BLaER1 treated with 17β-estradiol and CSF1 and Interleukin-3, amounts not matched to agents 10 nM and 100 nM (cell line): ENCODE measurements around the gene GALNTL6.
A peak's percentile ranks its signal among the peaks of the same experiment; 100 is the strongest.

ENCODE experiments used
- H3K27ac ChIP-seq, 11 experiments: shearing (Covaris generic); formaldehyde crosslinking; 2 replicates each; pipeline ENCODE4 v1.8.1; 2022
- H3K27me3 ChIP-seq, 11 experiments: shearing (Covaris generic); formaldehyde crosslinking; 2 replicates each; pipeline ENCODE4 v1.8.1; 2022
- H3K36me3 ChIP-seq, 11 experiments: shearing (Covaris generic); formaldehyde crosslinking; 2 replicates each; pipeline ENCODE4 v1.8.1; 2022
- H3K4me1 ChIP-seq, 10 experiments: shearing (Covaris generic); formaldehyde crosslinking; 2 replicates each; pipeline ENCODE4 v1.8.1; 2022
- H3K4me2 ChIP-seq, 11 experiments: shearing (Covaris generic); formaldehyde crosslinking; 2 replicates each; pipeline ENCODE4 v1.8.1; 2022
- H3K4me3 ChIP-seq, 10 experiments: shearing (Covaris generic); formaldehyde crosslinking; 2 replicates each; pipeline ENCODE4 v1.8.1; 2022
- H3K9ac ChIP-seq, 11 experiments: shearing (Covaris generic); formaldehyde crosslinking; 2 replicates each; pipeline ENCODE4 v1.8.1; 2022
- H3K9me3 ChIP-seq, 11 experiments: shearing (Covaris generic); formaldehyde crosslinking; replicated peaks in 1 of 11; 2 replicates each; pipeline ENCODE4 v1.8.1; 2022
- H4K20me1 ChIP-seq, 11 experiments: shearing (Covaris generic); formaldehyde crosslinking; 2 replicates each; pipeline ENCODE4 v1.8.1; 2022
- Cebpa-rat ChIP-seq, 11 experiments: shearing (Covaris generic); IDR thresholded peaks; 2 replicates each; pipeline ENCODE4 v1.8.1; 2022

The GALNTL6 gene

DNA sequence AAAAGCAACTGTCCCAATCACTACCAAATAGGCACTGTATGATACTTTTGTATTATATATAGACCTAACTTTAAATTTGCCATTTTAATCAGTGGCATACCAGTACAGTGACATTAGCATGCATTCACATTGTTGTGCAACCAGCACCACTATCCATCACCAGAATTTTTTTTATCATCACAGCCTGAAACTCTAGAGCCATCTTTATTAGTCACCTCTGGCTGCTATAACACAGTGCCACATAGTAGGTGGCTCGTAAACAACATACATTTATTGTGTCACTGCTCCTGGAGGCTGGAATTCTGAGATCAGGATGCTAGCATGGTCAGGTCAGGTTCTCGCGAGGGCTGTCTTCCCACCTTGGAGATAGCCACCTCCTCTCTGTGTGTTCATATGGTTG lies 1167.0 kb downstream of the GALNTL6 start:
- Histone ChIP-seq H3K36me3 (no peaks in the 10 kb centered on the region), H3K27me3 (no peaks in the 10 kb centered on the region), H3K4me2 (no peak overlapping the region), H3K27ac (no peak overlapping the region), H3K9me3 (peaks cover 0 to 2% (median 0%) of the 10 kb centered on the region in 11 experiments; a peak in 1 of 22 replicates), H4K20me1 (no peaks in the 10 kb centered on the region), H3K4me3 (no peak overlapping the region), H3K9ac (no peak overlapping the region), H3K4me1 (peaks cover 0 to 9% (median 0%) of the 10 kb centered on the region in 10 experiments; a peak in 4 of 20 replicates)
- TF ChIP-seq Cebpa-rat (IDR thresholded peaks at IDR 0.05) = no peak

- Histone ChIP-seq H3K27me3 (no peaks in the 10 kb centered on the region), H3K9me3 (peaks cover 0 to 2% (median 0%) of the 10 kb centered on the region in 11 experiments; a peak in 4 of 22 replicates), H3K27ac (peak overlapping the region in 1 of 11 experiments; percentile 38; a peak in 2 of 22 replicates), H3K4me1 (peaks cover 0 to 16% (median 0%) of the 10 kb centered on the region in 10 experiments; a peak in 6 of 20 replicates), H3K4me2 (peak overlapping the region in 2 of 11 experiments; percentile 22 to 59; a peak in 4 of 22 replicates), H3K9ac (no peak overlapping the region), H4K20me1 (no peaks in the 10 kb centered on the region), H3K36me3 (no peaks in the 10 kb centered on the region), H3K4me3 (no peak overlapping the region)
- TF ChIP-seq Cebpa-rat (IDR thresholded peaks at IDR 0.05) = no peak
These were observed 1169.0 kb downstream of the GALNTL6 start for GRCh38 chr4:172982151-172982590.

DNA sequence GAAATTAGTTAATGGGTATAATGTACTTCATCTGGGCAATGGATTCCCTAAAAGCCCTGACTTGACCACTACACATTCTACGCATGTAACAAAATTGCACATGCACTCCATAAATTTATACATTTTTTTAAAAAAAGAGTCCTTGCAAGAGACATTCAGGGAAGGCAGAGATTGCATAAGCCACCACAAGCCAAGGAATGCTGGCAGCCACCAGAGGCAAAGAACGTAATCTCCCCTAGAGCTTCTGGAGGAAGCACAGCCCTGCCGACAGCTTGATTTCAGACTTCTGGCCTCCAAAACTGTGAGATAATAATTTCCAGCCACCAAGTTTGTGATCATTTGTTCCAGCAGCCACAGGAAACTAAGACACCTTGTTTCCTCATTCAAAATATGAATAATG lies 1169.8 kb downstream of the GALNTL6 start:
- no peak overlapping the region for H3K4me2 ChIP-seq
- TF ChIP-seq Cebpa-rat (IDR thresholded peaks at IDR 0.05) = no peak
- peak overlapping the region in 1 of 11 experiments; percentile 38; a peak in 1 of 22 replicates for H3K27ac ChIP-seq

DNA sequence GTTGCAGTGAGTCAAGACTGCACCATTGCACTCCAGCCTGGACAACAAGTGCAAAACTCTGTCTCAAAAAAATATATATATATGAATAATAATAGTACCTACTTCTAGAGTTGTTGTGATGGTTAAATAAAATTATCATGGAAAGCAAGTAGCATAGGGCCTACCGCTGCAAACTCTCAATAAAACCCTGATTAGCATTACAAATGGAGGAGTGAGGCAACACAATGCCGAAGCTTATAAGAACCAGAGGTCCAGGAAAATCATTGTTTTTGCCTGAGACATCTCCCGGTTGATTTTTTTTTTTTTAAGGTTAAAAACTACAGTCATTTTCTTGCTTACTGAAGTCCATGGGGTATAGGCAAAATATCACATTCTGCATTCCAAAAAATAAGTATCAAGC lies 1170.4 kb downstream of the GALNTL6 start:
- Histone ChIP-seq H3K27me3 (no peaks in the 10 kb centered on the region), H3K9me3 (peaks cover 4 to 17% (median 12%) of the 10 kb centered on the region in 11 experiments), H3K9ac (no peak overlapping the region), H3K4me3 (no peak overlapping the region), H3K4me2 (no peak overlapping the region), H4K20me1 (no peaks in the 10 kb centered on the region), H3K27ac (no peak overlapping the region), H3K36me3 (no peaks in the 10 kb centered on the region), H3K4me1 (peaks cover 0 to 16% (median 0%) of the 10 kb centered on the region in 10 experiments; a peak in 6 of 20 replicates)
- no peak for TF ChIP-seq Cebpa-rat (IDR thresholded peaks at IDR 0.05)

More for the DNA sequence above, 1169.8 kb downstream of the GALNTL6 start:
- Histone ChIP-seq H3K9ac (no peak overlapping the region), H3K27me3 (no peaks in the 10 kb centered on the region), H3K4me3 (no peak overlapping the region), H3K4me1 (peaks cover 0 to 16% (median 0%) of the 10 kb centered on the region in 10 experiments; a peak in 6 of 20 replicates), H4K20me1 (no peaks in the 10 kb centered on the region), H3K9me3 (peaks cover 0 to 11% (median 6%) of the 10 kb centered on the region in 11 experiments; a peak in 16 of 22 replicates), H3K36me3 (no peaks in the 10 kb centered on the region)

GRCh38 chr4:172985552-172985951 lies 1172.3 kb downstream of the GALNTL6 start:
- H3K4me3 ChIP-seq = no peak overlapping the region
- H3K27ac ChIP-seq = no peak overlapping the region
- H3K36me3 ChIP-seq = no peaks in the 10 kb centered on the region
- H4K20me1 ChIP-seq = no peaks in the 10 kb centered on the region
- no peak for TF ChIP-seq Cebpa-rat (IDR thresholded peaks at IDR 0.05)
- H3K27me3 ChIP-seq = no peaks in the 10 kb centered on the region
- peak overlapping the region in 4 of 11 experiments; percentile 4 to 61 (median 34); a peak in 5 of 22 replicates for H3K4me2 ChIP-seq
- H3K4me1 ChIP-seq = peaks cover 0 to 16% (median 0%) of the 10 kb centered on the region in 10 experiments; a peak in 6 of 20 replicates
- H3K9me3 ChIP-seq = peaks cover 8 to 28% (median 19%) of the 10 kb centered on the region in 11 experiments
- no peak overlapping the region for H3K9ac ChIP-seq

DNA sequence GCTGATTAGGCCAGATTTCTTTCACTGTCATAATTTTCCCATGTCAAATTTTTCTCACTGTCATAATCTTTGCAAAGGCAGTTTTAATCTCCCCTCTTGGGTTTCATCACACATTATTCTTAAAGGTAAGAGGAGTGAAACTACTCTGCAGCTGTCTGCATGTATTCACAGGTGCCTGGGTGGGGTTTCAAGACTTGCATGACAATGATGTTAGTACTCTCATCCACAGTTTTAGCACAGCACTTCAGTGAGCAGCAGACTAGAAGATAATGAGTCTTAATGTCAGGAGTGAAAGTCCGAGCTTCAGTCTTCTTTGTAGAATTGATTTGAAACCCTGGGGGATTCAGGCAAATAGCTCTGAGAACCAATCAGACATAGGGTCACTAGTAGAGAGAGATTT lies 1172.9 kb downstream of the GALNTL6 start:
- no peak for TF ChIP-seq Cebpa-rat (IDR thresholded peaks at IDR 0.05)
- H3K9me3 ChIP-seq = peaks cover 8 to 28% (median 19%) of the 10 kb centered on the region in 11 experiments
- H3K4me3 ChIP-seq = no peak overlapping the region
- H3K9ac ChIP-seq = no peak overlapping the region
- no peak overlapping the region for H3K4me2 ChIP-seq
- H3K27ac ChIP-seq = no peak overlapping the region
- no peaks in the 10 kb centered on the region for H3K36me3 ChIP-seq
- no peaks in the 10 kb centered on the region for H3K27me3 ChIP-seq
- H3K4me1 ChIP-seq = peaks cover 0 to 16% (median 0%) of the 10 kb centered on the region in 10 experiments; a peak in 6 of 20 replicates
- no peaks in the 10 kb centered on the region for H4K20me1 ChIP-seq

DNA sequence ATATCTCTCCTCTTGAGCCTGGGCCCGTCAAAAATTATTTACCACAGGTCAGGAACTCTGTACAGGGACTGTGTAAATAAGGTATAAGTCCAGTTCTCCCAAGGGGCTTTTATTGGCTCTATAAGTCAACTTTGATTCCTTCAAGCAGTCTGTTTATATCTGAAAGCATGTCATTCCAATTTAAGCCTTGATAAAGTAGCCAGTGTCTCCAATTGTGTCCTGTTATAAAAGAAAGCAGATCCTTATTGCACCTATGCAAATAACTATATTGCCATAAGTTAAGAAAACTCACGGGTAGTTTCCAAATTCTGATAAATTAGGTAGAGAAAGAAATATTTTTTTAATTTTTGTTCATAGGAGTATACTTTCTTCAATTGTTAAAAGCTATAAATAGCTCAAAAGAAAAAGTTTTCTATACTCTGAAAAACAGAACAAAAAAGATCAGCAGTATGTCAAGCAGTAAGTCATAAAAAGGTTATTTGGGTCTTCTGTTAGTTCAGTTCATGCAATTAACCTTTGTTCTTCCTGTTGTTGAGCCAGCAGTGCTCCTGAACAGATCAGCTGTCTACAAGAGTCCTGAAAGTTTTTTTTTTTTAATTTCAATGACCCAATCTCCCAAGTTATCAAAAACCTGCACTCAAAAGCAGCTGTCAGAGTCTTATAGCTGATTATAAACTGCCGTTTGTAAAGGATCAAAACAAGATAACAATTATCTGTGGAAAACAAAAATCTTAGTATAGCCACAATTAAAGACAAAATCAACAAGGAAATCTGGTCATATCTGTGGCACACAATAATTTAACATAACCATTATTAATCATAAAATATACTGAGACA lies 1177.0 kb downstream of the GALNTL6 start:
- H4K20me1 ChIP-seq = no peaks in the 10 kb centered on the region
- H3K27ac ChIP-seq = no peak overlapping the region
- H3K36me3 ChIP-seq = no peaks in the 10 kb centered on the region
- H3K4me2 ChIP-seq = no peak overlapping the region
- no peak overlapping the region for H3K9ac ChIP-seq
- no peaks in the 10 kb centered on the region for H3K27me3 ChIP-seq
- H3K9me3 ChIP-seq = peaks cover 8 to 28% (median 19%) of the 10 kb centered on the region in 11 experiments
- no peak overlapping the region for H3K4me3 ChIP-seq
- peaks cover 0 to 8% (median 0%) of the 10 kb centered on the region in 10 experiments; a peak in 5 of 20 replicates for H3K4me1 ChIP-seq
- TF ChIP-seq Cebpa-rat (IDR thresholded peaks at IDR 0.05) = no peak

DNA sequence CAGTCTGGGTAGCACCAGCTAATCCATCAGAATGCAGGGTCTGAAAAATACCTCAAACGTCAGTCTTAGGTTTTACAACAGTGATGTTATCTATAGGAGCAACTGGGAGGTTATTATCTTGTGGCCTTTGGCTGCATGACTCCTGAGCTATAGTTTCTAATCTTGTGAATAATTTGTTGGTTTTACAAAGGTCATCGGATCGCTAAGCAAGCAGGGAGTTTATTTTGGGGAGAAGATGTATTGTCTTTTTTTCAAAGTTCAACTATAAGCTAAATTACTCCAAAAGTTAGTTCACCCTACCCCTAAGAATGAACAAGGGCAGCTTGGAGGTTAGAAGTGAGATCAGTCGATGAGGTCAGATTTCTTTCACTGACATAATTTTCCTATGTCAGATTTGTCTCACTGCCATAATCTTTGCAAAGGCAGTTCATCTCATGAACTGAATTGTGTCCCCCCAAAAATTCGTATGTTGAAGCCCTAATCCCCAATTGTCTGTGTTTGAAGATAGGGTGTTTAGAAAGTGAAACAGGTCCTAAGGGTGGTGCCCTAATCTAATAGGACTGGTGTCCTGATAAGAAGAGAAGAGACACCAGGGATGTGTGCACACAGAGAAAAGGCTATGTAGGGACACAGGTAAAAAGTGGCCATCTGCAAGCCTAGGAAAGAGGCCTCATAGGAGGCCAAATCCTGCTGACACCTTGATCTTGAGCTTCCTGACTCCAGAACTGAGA lies 1179.6 kb downstream of the GALNTL6 start:
- no peaks in the 10 kb centered on the region for H3K4me1 ChIP-seq
- H3K4me2 ChIP-seq = no peak overlapping the region
- H3K4me3 ChIP-seq = no peak overlapping the region
- H3K36me3 ChIP-seq = no peaks in the 10 kb centered on the region
- peaks cover 8 to 20% (median 17%) of the 10 kb centered on the region in 11 experiments for H3K9me3 ChIP-seq
- no peak overlapping the region for H3K9ac ChIP-seq
- no peaks in the 10 kb centered on the region for H3K27me3 ChIP-seq
- no peak for TF ChIP-seq Cebpa-rat (IDR thresholded peaks at IDR 0.05)
- no peak overlapping the region for H3K27ac ChIP-seq
- H4K20me1 ChIP-seq = no peaks in the 10 kb centered on the region

- no peak overlapping the region for H3K4me2 ChIP-seq
- no peak overlapping the region for H3K9ac ChIP-seq
- no peak for TF ChIP-seq Cebpa-rat (IDR thresholded peaks at IDR 0.05)
- H3K9me3 ChIP-seq = no peaks in the 10 kb centered on the region
- H3K27me3 ChIP-seq = no peaks in the 10 kb centered on the region
- H3K36me3 ChIP-seq = no peaks in the 10 kb centered on the region
- no peak overlapping the region for H3K27ac ChIP-seq
- no peak overlapping the region for H3K4me3 ChIP-seq
- H4K20me1 ChIP-seq = no peaks in the 10 kb centered on the region
- no peaks in the 10 kb centered on the region for H3K4me1 ChIP-seq
These were observed 1182.0 kb downstream of the GALNTL6 start for GRCh38 chr4:172995161-172995560.
